Upper lobe of left lung (tissue), 6 donors: ENCODE measurements around the gene PAQR8. TPM values are rescaled to one million over a fixed set of nuclear protein-coding genes. Genes with fewer than 3 reads are reported as not detected.
A peak's percentile ranks its signal among the peaks of the same experiment; 100 is the strongest.

Source experiments
- ATAC-seq, 2 donors: fragments of 200-7000 bp; cut with Tn5 transposase; one replicate each; pipeline ENCODE4 v1.9.1; 2022; ENCODE audit warnings: mild to moderate bottlenecking in 2 of 2, moderate library complexity in 2 of 2; ENCODE audit not compliant: low FRiP score in 2 of 2
- DNase-seq, 2 donors: peaks; one replicate each; pipeline ENCODE4 v3.0.0-alpha.2; 2019 to 2020
- H3K27ac ChIP-seq, 4 donors: fragments of 200-600 bp; sonication (generic); one replicate each; pipeline ENCODE4 v1.5.1; 2016 to 2019
- H3K27me3 ChIP-seq, 4 donors: fragments of 200-600 bp; sonication (generic); one replicate each; pipeline ENCODE4 v1.5.1; 2017 to 2019
- H3K36me3 ChIP-seq, 4 donors: fragments of 200-600 bp; sonication (generic); one replicate each; pipeline ENCODE4 v1.5.1; 2016 to 2019
- H3K4me1 ChIP-seq, 4 donors: fragments of 200-600 bp; sonication (generic); one replicate each; pipeline ENCODE4 v1.5.1; 2018 to 2019
- H3K4me3 ChIP-seq, 4 donors: fragments of 200-600 bp; sonication (generic); one replicate each; pipeline ENCODE4 v1.5.1; 2017 to 2019; ENCODE audit warnings: mild to moderate bottlenecking in 2 of 4, moderate library complexity in 1 of 4
- H3K9me3 ChIP-seq, 4 donors: fragments of 200-600 bp; sonication (generic); one replicate each; pipeline ENCODE4 v1.5.1; 2018 to 2019
- EP300 ChIP-seq, 4 donors: sonication (generic); formaldehyde crosslinking; IDR thresholded peaks; one replicate each; pipeline ENCODE4 v1.5.1; 2017; ENCODE audit warnings: antibody characterized with exemption in 4 of 4, control low read depth in 2 of 4
- POLR2A ChIP-seq, 4 donors: fragments of 450-650 bp; IDR thresholded peaks; one replicate each; pipeline ENCODE4 v1.5.1; 2016 to 2017; ENCODE audit warnings: antibody characterized with exemption in 4 of 4, mild to moderate bottlenecking in 2 of 4
- POLR2AphosphoS5 ChIP-seq, 2 donors: sonication (generic); formaldehyde crosslinking; IDR thresholded peaks; one replicate each; pipeline ENCODE4 v1.5.1; 2017; ENCODE audit warnings: antibody characterized with exemption in 2 of 2
- WGBS, 2 donors: methylation state at CpG; one replicate each; pipeline ENCODE4 v1.1.5; 2017 to 2018; 5-methylcytosine and 5-hydroxymethylcytosine counted together
- total RNA-seq, 6 donors: library from RNA; depleted of rRNA in 4 of 6; stranded (reverse); fragments of >200 nt in 4 of 6; gene quantifications; one replicate each; pipeline versions ENCODE4 v1.1.0 to v1.2.1, GENCODE V29; 2016 to 2021
- TF ChIP-seq, protein P1 (sequence below), 6 experiments: fragments of 450-650 bp in 4 of 6; fragments of 200-600 bp in 2 of 6; sonication (generic) in 2 of 6; IDR thresholded peaks; one replicate each; pipeline ENCODE4 v1.5.1; 2016 to 2019; ENCODE audit warnings: antibody characterized with exemption in 6 of 6
- donor health status: DM: no; HTN: no; CAD: no; lungs with moderate emphysema.
- donor health status: DM: no; HTN: yes; CAD: no; lungs with severe emphysema.

Gene PAQR8
- total RNA-seq, 6 donors from 2014 or later = 3.4 to 21.6 (median 9.3) TPM

DNA sequence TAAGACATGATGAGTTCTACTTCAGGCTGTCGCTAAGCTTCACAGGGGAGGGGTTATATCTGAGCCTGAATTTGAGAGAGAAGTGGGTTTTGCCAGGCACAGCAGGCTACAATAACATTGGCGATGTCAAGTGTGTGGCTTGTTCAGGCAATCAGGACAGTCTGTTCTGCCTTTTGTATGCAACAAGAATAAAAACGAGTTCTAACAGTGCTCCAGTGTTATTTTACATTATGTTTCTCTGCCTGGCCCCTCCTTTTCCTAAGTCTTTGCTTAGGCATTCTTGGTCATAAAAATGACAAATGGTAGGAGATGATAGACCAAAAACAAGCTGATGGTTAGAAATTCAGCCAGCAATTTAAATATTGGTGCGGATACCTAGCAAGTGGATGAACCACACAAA, 26.8 kb downstream of the PAQR8 start:
- 86 to 91% methylated on average over 4 of the region's 4 CpGs for WGBS, 2 donors
- DNase-seq (no peak), ATAC-seq (no peak)
- Histone ChIP-seq H3K9me3 (no peaks in the 10 kb centered on the region), H3K4me3 (no peak overlapping the region), H3K27ac (no peak overlapping the region), H3K27me3 (no peaks in the 10 kb centered on the region), H3K36me3 (no peaks in the 10 kb centered on the region), H3K4me1 (peaks cover 11 to 19% (median 15%) of the 10 kb centered on the region in 4 donors)
- TF ChIP-seq, protein P1, sequence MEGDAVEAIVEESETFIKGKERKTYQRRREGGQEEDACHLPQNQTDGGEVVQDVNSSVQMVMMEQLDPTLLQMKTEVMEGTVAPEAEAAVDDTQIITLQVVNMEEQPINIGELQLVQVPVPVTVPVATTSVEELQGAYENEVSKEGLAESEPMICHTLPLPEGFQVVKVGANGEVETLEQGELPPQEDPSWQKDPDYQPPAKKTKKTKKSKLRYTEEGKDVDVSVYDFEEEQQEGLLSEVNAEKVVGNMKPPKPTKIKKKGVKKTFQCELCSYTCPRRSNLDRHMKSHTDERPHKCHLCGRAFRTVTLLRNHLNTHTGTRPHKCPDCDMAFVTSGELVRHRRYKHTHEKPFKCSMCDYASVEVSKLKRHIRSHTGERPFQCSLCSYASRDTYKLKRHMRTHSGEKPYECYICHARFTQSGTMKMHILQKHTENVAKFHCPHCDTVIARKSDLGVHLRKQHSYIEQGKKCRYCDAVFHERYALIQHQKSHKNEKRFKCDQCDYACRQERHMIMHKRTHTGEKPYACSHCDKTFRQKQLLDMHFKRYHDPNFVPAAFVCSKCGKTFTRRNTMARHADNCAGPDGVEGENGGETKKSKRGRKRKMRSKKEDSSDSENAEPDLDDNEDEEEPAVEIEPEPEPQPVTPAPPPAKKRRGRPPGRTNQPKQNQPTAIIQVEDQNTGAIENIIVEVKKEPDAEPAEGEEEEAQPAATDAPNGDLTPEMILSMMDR (IDR thresholded peaks at IDR 0.05) = no peak
- TF ChIP-seq POLR2A (IDR thresholded peaks at IDR 0.05) (no peak), EP300 (IDR thresholded peaks at IDR 0.05) (no peak)

DNA sequence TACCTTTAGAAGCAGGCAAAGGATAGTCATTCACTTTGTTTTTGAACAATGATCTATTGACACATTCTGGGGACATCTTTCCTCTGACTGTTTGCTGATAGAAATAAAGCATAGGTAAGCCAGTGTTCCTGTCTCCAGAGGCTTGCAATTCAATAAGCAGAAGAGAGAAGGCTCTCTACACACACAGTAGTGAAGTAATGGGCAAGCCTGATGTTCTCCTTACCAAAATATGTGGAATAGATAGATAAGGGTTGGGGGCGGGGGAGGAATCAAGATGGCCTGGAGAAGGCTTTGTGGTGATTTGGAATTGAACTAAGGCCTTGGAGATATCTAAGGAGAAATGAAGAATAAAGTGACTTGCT, 27.3 kb downstream of the PAQR8 start:
- Histone ChIP-seq H3K4me1 (peaks cover 11 to 19% (median 15%) of the 10 kb centered on the region in 4 donors), H3K27ac (peak overlapping the region in 3 of 4 donors; percentile 11 to 55 (median 39)), H3K27me3 (no peaks in the 10 kb centered on the region), H3K4me3 (no peak overlapping the region), H3K36me3 (no peaks in the 10 kb centered on the region), H3K9me3 (no peaks in the 10 kb centered on the region)
- no peak for TF ChIP-seq EP300 (IDR thresholded peaks at IDR 0.05)
- no peak for TF ChIP-seq POLR2A (IDR thresholded peaks at IDR 0.05)
- TF ChIP-seq POLR2AphosphoS5 (IDR thresholded peaks at IDR 0.05) = no peak
- TF ChIP-seq, protein P1 (IDR thresholded peaks at IDR 0.05) = no peak
- DNase-seq (no peak), ATAC-seq (no peak)
- WGBS, 2 donors = 59 to 82% methylated on average over 1 of the region's 1 CpG

DNA sequence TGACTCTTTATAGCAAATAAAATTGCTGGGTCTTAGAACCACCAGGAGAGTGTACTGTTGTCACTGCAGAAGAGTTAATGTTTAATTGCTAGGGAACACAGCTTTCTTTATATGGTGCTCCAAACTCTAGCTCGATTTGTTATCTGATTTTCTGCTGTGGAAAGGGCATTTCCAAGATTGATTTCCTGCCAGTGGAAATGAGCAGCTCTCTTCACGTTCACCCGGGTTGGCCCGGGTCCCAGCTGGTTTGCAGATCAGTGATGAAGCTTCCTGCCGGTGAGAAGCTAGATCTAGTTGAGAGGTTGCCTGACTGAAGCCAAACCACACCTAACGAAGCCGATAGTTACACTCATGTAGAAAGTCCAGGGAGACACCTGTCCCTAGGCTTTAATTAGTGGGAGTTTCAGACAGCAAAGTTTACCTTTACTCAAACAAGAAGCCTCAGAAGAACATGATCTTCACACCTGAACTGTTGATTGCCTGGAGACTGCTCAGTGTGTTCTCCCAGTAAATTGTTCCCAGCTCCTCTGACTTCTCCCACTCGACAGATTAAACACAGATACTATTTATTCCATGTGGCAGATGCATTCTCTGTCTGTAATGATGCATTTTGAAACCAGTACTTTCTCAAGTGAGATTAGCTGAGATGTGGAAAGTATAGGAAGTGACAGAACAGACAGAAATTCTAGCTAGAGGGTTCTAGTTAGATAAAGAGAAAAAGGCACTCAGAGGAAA, 27.8 kb downstream of the PAQR8 start:
- Histone ChIP-seq H3K27me3 (no peaks in the 10 kb centered on the region), H3K27ac (peak overlapping the region; percentile 11 to 73 (median 47)), H3K36me3 (no peaks in the 10 kb centered on the region), H3K4me3 (no peak overlapping the region), H3K9me3 (no peaks in the 10 kb centered on the region), H3K4me1 (peaks cover 11 to 19% (median 15%) of the 10 kb centered on the region in 4 donors)
- DNase-seq (peak in 1 of 2 donors; percentile 45), ATAC-seq (peak in 1 of 2 donors; percentile 42)
- TF ChIP-seq EP300 (IDR thresholded peaks at IDR 0.05) (no peak), POLR2A (IDR thresholded peaks at IDR 0.05) (no peak), POLR2AphosphoS5 (IDR thresholded peaks at IDR 0.05) (no peak)
- TF ChIP-seq, protein P1 (IDR thresholded peaks at IDR 0.05) = no peak
- 5 to 7% methylated on average over 8 of the region's 8 CpGs for WGBS, 2 donors

DNA sequence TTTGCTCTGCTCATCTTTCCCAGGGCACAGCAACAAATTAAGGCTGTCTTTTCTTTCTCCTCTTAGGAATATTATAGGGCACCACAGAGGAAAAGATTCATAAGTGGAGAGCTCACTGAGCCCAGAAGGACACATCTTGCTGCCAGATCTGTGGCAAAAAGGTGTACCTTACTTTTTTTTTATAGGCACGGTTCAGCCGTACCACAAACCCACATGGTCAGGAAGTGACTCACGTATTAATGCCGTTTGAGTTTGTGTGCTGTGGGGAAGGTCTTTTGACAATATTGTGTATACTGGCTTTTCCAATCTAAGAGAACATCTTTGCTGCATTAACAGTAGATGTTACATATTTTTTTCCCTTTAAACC, 28.4 kb downstream of the PAQR8 start:
- no peaks in the 10 kb centered on the region for H3K27me3 ChIP-seq
- no peak for ATAC-seq
- no peaks in the 10 kb centered on the region for H3K36me3 ChIP-seq
- H3K4me3 ChIP-seq = no peak overlapping the region
- no peak for TF ChIP-seq POLR2A (IDR thresholded peaks at IDR 0.05)
- TF ChIP-seq, protein P1 (IDR thresholded peaks at IDR 0.05) = no peak
- peak in 1 of 2 donors; percentile 25 for DNase-seq
- peaks cover 11 to 19% (median 15%) of the 10 kb centered on the region in 4 donors for H3K4me1 ChIP-seq
- WGBS, 2 donors = 20 to 22% methylated on average over 4 of the region's 4 CpGs
- no peaks in the 10 kb centered on the region for H3K9me3 ChIP-seq
- peak overlapping the region in 2 of 4 donors; percentile 39 to 55 for H3K27ac ChIP-seq

DNA sequence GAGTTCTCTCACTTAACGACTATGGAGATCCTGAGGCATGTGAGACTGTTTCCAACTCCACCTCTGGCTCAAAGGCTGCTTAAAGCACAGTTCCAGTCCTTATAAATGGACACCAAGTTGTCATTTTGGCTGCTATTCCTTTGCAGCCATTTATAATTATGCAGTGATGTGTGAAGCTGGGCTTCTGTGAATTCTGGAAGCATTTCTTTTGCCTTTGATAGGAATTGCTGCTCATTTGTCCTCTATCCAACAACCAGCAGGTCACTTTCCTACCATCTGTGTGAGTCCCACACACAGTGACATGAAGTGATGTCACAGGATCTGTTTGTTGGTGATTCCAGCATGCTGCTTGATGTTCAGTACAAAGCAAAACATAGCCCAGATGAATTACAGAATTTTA, 29.6 kb downstream of the PAQR8 start:
- ATAC-seq = no peak
- TF ChIP-seq POLR2A (IDR thresholded peaks at IDR 0.05) = no peak
- Histone ChIP-seq H3K27me3 (no peaks in the 10 kb centered on the region), H3K9me3 (no peaks in the 10 kb centered on the region), H3K36me3 (no peaks in the 10 kb centered on the region), H3K4me1 (peaks cover 11 to 19% (median 15%) of the 10 kb centered on the region in 4 donors), H3K4me3 (no peak overlapping the region), H3K27ac (no peak overlapping the region)
- WGBS, 2 donors = 83 to 100% methylated on average over 1 of the region's 1 CpG
- DNase-seq = no peak
